Stimulated activated CD4-positive, alpha-beta T cell treated with anti-CD3 and anti-CD28 coated beads, Interleukin-15, amount 100 ng/mL, for 1 hour (primary cell): ENCODE data around the gene POLK.

ENCODE experiments used
- DNase-seq, 2 donors: peaks; one replicate each; pipeline ENCODE4 v3.0.0-alpha.2; 2020; ENCODE audit warnings: low read depth in 1 of 2, low spot score in 1 of 2

POLK gene

GRCh38 chr5:75640826-75641225, 129.1 kb downstream of the POLK start:
- DNase-seq, result no peak

DNA sequence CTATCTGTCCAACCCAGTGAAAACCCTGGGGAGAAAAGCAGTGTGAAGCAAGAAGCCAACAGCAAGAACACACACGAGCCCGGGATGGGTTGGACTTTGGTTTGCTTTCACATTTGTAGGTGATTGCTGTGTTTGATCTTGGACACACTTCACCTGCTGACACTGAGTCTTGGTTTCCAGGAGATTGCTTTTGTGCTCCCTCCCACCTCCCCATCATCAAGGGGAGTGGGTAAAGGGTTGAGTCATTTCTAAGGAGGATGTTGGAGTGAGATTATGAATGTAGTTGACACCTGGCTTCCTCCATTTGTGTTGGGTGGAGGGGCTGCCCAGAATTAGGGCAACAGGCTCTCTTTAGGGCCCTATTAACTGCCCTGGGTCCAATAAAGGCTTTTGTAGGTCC, 137.0 kb downstream of the POLK start:
- no peak for DNase-seq
